ENCODE data around the gene KCTD5.
"Not testable (repeated sequence)": the region's sequence is repeated elsewhere in the genome, so short reads cannot be mapped to it uniquely, and the experiment has no call there.

The KCTD5 gene, protein sequence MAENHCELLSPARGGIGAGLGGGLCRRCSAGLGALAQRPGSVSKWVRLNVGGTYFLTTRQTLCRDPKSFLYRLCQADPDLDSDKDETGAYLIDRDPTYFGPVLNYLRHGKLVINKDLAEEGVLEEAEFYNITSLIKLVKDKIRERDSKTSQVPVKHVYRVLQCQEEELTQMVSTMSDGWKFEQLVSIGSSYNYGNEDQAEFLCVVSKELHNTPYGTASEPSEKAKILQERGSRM

DNA sequence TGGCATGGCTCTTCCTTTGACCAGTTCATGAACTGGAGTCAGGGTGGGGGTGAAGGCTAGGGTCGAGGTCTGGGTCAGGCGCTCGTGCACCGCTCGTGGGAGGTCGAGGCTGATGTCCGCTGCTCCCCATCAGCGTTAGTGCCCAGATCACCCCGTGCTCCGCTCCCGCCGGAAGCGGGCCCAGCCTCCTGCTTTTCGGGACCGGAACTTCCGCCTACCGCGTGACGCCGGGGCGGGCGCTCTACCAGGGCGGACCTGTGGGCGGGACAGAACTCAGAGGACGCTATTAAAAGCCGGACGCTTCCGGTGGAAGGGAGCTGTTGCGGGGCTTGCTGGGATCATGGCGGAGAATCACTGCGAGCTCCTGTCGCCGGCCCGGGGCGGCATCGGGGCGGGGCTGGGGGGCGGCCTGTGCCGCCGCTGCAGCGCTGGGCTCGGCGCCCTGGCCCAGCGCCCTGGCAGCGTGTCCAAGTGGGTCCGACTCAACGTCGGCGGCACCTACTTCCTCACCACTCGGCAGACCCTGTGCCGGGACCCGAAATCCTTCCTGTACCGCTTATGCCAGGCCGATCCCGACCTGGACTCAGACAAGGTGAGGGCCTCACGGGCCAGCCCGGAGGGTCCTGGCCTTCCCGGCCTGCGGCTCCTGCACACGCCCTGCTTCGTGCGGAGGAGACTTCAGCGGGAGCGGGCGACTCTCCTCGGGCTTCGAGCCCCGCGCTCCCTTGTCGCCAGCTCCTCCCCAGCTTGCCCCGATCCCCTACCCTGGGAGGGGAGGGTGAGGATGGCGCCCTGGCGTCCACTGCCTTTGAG is at the start of gene KCTD5:
Gene KCTD5, plus strand, starts transcription at position 315 of the 813 bp plus-strand sequence. Its CDS starts 26 bp downstream, at position 341.
- no peak for FAIRE-seq

- peak; percentile 21 for FAIRE-seq
Observed at GRCh38 chr16:2639071-2639721, 43.1 kb upstream of the KCTD5 start.

DNA sequence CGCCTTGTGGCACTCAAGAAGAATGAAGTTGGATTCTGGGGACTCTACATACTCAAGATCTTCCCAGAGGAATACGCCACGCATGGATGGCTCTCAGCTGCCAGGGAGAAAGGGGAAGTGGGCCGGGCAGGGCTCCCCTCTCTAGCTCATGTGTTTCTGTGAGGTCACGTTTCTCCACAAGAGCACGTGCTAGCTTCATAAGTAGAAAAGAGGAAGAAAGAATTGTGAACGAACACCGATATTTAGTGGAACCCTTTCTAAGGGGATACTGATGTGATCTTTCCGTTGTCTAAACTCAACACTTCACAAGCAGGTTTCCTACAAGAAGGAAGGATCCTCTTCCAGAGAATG is 42.6 kb upstream of the KCTD5 start:
- FAIRE-seq = not testable (repeated sequence)

DNA sequence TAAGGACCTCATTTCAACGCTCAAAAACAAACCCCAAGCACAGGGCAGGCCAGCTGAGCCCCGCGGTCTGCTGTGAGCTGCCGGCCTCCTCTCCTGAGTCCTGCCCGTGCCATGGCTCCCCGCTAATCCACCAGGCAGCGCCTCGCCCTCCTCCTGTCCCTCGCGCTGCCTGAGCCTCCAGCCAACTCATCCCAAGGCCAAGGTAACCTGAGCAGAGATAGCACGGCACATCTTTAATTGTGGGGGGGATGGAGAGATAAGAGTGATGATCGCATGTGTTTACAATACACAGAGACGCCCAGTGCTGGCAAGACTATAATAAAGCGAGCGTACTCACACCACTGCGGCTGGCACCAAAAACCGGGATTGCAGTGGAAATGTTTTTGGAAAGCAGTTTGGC is 39.8 kb upstream of the KCTD5 start:
- not testable (repeated sequence) for FAIRE-seq

GRCh38 chr16:2644754-2645453 is 37.4 kb upstream of the KCTD5 start:
- not testable (repeated sequence) for FAIRE-seq

DNA sequence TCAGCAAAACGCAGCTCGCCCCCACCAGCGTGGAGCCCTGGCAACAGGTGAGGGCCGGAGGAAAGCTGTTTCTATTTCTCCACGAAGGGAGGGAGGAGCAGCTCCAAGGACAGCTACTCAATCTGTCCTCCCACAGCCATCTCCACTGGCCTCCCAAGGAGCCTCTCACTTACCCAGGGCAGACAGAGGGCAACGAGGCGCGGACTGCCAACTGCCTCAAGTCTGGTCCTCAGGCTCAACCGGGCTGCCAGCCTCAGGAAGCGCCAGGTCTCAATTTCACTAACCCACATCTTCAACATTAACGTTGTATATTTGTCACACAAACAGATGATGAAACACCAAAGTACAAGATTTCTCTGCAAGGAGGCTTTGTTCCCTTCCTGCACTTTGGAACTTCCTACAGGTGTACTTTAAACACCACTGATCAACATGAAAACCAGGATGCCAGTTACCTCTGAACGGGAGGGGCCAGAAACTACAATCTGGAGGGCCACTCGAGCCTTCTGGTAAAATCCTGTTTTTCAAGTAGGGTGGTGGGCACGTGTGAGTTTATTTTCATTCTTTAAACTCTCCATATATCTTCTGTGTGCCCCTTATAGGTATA is 31.0 kb upstream of the KCTD5 start:
- not testable (repeated sequence) for FAIRE-seq

DNA sequence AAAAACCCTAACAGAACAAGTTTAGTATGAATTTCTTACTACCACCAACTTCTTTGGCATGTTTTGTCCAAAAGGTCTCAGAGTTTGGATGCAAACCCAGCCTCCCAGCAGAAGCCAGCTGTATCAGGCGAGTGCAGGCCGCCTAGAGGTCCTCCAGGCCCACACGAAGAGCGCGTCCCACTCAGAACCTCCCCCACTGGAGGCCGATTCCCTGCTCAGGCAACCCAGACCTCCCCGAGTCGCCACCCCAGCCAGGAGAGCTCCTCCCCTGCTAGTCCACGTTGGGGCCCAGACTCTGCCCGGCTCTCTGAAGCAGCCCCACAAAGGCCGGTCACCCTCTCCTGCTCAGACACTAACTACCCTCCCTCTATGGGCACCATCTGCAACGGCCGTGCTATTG is 28.4 kb upstream of the KCTD5 start:
- FAIRE-seq = not testable (repeated sequence)

DNA sequence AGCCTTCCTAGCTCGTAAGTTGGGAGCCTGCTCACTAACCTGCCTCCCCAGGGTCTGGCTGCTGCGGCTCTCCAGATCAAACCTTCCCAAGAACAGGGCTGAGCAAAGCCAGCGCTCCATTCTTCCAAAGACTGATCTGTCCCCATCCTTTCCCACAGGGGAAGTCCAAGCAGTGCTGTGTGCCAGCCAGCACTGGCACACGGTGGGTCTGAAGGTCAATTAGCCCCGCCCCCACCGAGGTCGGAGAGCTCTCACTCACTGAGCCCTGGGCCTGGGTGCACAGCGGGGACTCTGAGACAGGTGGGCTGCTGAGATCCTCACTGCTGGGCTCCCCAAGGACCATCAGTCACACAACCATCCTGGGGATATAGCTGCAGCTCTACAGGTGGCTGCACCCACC is 27.4 kb upstream of the KCTD5 start:
- not testable (repeated sequence) for FAIRE-seq

- FAIRE-seq = no peak
Observed at GRCh38 chr16:2656985-2657384, 25.3 kb upstream of the KCTD5 start.

- FAIRE-seq = not testable (repeated sequence)
Observed at GRCh38 chr16:2657803-2658202, 24.5 kb upstream of the KCTD5 start.

DNA sequence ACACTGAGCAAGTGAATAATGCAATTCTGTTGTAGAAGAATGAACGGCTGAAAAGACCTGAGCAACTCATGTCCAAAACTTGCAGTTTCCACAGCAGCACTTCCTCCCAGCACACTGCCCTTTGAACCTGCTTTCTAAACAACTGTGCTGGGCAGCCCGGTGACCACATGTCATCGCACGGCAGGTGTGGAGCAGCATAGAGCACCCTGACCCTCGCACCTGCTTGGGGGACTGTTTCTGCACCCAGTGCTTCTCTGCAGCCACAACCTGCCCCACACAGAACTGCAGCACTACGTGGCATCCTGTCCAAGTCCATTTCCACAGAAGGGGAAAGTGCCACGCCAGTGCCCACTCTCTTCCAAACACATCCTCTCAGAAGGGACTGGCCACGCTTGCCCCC is 22.8 kb upstream of the KCTD5 start:
- FAIRE-seq = not testable (repeated sequence)

DNA sequence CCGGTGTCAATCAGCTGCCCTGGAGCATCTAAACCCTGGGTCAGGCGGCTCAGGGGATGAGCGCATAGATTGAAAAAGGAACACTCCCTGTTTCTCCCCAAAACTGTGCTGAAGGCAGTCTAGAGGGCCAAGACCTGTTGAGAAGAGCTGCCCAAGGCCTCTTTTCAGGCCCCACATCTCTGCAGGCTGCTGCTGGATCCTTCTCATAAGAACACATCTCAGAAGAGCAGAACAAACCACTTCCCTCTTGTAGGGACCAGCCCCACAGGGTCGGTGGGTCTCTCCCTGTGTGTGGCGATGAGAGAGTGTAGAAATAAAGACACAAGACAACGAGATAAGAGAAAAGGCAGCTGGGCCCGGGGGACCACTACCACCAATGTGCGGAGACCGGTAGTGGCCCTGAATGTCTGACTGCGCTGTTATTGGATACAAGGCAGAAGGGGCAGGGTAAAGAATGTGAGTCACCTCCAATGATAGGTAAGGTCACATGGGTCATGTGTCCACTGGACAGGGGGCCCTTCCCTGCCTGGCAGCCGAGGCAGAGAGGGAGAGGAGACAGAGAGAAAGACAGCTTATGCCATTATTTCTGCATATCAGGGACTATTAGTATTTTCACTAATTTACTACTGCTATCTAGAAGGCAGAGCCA is 22.2 kb upstream of the KCTD5 start:
- not testable (repeated sequence) for FAIRE-seq

DNA sequence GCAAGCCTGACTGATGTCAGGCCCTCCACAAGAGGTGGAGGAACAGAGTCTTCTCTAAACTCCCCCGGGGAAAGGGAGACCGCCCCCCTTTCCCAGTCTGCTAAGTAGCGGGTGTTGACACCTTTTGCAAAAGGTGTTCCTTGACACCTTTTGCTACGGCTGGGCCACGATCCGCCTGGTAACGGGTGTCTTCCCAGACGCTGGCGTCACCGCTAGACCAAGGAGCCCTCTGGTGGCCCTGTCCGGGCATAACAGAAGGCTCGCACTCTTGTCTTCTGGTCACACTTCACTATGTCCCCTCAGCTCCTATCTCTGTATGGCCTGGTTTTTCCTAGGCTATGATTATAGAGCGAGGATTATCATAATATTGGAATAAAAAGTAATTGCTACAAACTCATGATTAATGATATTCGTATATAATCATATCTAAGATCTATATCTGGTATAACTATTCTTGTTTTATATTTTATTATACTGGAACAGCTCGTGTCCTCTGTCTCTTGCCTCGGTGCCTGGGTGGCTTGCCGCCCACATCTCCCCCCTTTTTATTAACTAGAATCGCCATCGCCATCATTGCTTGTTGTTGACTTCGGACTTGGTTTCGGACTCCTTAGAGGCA is 21.5 kb upstream of the KCTD5 start:
- not testable (repeated sequence) for FAIRE-seq

GRCh38 chr16:2663553-2664546 is 18.5 kb upstream of the KCTD5 start:
- no peak for FAIRE-seq

GRCh38 chr16:2664574-2664982 is 17.7 kb upstream of the KCTD5 start:
- no peak for FAIRE-seq

- FAIRE-seq = not testable (repeated sequence)
Observed at GRCh38 chr16:2666671-2667070, 15.7 kb upstream of the KCTD5 start.

- FAIRE-seq = not testable (repeated sequence)
Observed at GRCh38 chr16:2669587-2669986, 12.7 kb upstream of the KCTD5 start.

DNA sequence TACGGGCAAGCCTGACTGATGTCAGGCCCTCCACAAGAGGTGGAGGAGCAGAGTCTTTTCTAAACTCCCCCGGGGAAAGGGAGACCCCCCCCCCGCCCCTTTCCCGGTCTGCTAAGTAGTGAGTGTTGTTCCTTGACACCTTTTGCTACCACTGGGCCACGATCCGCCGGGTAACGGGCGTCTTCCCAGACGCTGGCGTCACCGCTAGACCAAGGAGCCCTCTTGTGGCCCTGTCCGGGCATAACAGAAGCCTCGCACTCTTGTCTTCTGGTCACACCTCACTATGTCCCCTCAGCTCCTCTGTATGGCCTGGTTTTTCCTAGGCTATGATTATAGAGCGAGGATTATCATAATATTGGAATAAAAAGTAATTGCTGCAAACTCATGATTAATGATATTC is 12.3 kb upstream of the KCTD5 start:
- FAIRE-seq = not testable (repeated sequence)

DNA sequence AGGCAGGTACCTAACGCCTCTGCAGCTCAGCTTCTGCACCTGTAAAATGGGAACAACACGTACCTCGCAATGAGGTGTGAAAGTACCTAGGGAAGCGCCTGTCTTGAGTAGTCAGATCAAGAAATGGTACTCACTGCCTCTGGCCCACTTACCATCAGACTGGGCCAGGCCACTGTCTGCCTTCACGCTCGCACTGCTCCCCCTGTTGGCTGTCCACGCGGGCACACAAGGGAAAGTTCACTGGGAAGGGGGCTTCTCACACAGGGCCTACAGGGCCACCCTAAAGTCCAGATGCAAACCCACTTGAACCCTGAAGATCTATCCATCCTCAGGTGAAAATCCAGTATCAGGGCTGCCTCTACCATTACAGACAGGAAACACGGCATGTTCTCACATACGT is 11.1 kb upstream of the KCTD5 start:
- FAIRE-seq = not testable (repeated sequence)

DNA sequence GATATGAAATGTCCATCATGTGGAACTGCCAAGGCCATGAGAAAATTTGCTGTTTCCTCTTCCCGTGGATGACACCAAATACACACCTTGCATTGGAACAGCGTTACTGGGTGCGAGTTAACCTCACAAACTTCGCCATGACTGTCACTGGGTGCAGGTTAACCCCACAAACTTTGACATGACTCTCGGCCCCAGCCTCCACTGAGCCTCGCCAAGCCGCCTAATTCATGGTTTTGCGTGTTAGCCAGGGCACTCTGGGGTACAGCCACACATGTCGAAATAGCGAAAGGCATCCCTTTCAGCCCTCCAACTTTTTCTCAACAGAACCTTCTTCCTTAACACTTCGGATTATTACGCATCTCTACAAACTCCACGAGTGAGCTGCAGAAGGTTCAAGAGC is 10.6 kb upstream of the KCTD5 start:
- no peak for FAIRE-seq

Measured in G401.6 (cell line).